ENCODE measurements around the gene TRRAP.

Gene TRRAP

DNA sequence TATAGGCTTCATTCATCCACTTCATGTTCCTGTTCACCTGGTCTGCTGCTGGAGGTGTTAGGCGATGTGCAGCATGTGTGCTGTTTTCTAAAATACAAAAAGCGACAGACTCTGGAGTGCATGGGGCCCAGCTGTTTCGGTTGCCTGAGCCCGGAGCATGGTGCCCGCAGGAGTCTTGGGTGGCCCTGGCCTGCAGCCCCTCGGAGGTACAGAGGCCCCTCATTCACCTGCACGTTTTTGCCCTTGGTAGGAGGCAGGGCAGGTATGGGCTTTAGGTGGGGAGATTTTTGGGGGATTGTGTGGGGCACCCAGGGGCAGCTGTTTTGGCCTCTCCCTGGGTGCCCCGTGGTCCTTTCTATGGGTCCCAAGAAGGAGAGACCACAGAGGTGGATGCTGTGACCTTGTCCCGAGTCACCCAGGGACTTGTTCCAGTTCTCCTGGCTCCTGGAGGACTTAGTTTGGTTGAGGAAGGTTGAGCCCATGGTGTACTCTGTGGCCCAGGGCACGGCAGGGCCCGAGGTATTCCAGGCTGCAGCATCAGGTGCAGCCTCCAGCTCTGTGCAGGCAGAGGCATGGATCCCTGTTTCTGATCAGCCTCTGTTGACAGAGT lies 130.7 kb downstream of the TRRAP start:
- no peak for DNase-seq

DNA sequence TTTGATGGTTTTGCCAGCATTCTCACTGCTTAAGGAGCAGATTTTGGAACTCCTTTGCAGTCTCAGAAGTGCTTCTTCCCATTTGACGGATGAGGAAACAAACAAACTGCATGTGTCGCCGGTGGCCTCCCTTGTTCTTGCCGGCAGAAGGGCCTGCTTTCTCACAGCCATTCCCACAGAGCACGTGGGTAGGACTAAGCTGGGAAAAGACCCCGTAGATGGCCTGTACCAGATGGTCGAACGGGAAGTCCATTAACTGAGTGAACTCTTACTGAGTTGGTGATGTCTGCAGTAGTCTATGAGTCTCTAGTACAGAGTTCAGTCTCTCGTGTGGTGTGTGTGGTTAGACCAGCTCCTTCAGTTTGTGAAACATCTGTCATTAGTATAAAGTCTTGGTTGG lies 131.9 kb downstream of the TRRAP start:
- no peak for DNase-seq

DNA sequence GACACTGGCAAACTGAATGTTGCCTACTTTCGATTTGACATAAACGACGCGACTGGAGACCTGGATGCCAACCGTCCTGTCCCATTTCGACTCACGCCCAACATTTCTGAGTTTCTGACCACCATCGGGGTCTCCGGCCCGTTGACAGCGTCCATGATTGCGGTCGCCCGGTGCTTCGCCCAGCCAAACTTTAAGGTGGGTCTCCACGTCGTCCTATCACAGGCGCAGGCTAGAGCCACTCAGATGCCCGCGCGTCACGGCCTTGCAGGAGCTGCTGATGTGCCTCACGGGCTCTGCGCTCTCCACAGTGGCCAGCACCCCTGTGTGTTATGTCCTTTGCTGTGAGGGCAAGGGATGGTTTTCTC lies 133.0 kb downstream of the TRRAP start:
- no peak for DNase-seq

DNA sequence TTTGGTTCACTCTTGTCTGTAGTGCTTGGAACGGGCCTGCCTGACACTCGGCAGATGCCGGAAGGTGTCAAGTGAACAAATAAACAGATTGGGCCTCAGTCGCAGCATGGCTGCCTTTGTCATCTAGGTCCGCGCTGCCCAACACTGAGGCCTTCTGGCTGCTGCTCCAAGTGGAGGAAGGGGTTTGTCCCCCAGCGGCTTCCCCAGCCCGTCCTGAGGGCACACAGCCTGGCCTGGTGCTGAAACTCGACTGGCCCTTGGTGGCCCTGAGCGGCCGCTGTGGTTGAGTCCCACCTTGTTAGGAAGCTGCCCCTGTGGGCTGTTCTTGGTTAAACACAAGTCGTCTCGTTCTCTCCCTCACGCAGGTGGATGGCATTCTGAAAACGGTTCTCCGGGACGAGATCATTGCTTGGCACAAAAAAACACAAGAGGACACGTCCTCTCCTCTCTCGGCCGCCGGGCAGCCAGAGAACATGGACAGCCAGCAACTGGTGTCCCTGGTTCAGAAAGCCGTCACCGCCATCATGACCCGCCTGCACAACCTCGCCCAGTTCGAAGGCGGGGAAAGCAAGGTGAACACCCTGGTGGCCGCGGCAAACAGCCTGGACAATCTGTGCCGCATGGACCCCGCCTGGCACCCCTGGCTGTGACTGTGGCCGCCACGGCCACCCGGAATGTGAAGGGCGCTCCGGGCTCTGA lies 133.5 kb downstream of the TRRAP start:
- no peak for DNase-seq

DNA sequence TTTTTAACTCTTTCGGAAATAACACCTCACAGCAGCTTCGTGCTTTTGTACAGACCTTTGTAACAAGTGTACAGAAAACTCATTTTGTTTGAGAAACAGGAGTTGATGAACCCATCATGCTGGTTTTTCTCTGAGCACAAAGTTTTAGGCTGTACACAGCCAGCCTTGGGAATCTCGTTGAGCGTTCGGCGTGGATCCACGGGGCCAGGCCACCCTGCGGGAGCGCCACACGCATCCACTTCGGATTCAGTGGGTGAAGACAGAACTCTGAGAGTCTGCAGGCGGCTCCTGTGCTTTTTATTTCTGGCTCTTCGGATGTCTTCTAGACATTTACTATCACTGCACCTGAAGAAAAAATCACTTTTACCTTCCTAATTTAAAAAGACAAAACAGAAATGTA lies 134.4 kb downstream of the TRRAP start:
- DNase-seq, result no peak

DNA sequence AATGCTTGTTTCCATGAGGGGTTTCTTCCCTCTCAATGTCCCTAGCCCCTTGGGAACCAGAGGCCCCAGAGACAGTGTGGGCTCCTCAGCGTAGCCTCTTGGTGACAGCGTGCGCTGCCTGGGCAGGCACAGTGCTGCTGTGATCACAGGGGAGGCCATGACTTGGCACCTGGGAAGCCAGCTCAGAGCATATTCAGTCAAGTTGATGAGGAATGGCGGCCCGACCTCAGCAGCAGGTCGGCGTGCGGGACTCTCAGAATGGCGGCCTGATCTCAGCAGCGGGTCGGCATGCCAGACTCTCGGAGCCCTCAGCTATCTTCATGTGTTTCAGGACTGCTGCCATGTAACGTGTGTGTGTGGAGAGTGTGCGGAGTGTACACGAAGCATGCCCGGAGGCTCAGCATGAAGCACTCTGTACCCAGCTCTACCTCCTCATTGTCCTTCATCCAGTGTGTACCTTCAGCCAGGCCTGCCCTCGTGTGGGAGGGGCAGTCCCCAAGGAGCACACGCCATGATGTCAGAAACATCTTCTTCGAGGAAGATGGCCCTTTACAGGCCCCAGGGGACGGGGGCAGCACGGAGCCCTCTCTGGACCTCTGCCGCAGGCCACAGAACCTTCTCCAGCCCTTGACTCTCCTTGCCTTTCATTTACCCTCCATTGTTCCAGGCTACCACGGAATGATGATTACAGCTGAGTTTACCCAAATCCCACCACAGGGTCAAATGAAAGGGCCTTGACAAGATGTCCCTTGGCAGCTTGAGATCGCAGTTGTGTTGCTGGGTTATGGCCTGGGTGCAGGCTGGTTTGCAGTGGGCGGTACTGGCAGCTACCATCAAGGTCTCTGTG lies 135.2 kb downstream of the TRRAP start:
- DNase-seq, result no peak

DNA sequence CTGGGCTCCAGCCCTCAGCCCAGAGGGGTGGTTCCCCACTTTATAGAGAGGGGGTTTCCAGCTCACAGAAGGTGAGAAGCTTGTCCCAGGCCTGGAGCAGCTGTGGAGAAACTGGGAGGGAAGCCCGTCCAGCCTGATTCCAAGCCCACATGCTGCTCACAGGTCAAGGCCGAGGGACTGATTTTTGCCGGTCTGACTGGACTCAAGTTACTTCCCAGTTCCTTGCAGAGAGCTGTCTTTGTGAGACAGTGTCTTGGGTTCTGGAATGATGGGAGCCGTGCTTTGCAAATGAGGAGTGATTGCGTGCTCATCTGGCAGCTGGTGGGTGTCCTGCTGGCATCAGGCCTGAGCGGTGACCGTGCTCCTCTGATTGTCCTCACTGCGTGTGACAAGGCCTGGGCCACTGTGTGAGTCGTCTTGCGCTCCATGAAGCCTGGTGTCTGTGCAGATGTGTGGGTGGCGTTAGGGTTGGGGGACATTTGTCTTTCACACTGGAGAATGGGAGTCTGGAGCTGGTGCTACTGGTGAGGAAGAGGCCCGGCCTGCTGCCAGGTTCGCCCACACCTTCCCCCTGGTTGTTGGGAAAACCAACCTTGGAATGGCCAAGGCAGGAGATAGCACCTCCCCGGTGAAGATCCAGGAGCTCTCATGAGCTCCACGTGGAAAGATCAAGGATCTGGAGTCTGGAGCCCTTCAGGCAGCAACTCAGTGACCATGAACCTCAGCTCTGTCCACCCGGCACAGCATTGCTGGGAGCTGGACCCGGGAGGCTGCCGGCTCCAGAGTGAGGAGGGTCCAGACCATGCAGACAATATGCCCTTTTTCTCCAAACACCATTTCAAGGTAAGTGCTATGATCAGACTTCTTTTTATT lies 136.0 kb downstream of the TRRAP start:
- DNase-seq, result no peak

DNA sequence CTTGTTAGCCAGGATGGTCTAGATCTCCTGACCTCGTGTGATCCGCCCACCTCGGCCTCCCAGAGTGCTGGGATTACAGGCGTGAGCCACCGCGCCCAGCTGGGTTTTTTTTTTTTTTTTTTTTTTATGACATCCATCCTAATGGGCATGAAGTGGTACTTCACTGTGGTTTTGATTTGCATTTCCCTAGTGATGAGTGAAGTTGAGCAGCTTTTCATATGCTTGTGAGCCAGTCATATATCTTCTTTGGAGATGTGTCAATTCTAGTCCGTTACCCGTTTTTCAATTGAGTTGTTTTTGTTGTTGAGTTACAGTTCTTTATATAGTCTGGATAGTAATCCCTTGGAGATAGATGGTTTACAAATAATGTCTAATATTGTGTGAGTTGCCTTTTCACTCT lies 137.9 kb downstream of the TRRAP start:
- DNase-seq, result no peak

DNA sequence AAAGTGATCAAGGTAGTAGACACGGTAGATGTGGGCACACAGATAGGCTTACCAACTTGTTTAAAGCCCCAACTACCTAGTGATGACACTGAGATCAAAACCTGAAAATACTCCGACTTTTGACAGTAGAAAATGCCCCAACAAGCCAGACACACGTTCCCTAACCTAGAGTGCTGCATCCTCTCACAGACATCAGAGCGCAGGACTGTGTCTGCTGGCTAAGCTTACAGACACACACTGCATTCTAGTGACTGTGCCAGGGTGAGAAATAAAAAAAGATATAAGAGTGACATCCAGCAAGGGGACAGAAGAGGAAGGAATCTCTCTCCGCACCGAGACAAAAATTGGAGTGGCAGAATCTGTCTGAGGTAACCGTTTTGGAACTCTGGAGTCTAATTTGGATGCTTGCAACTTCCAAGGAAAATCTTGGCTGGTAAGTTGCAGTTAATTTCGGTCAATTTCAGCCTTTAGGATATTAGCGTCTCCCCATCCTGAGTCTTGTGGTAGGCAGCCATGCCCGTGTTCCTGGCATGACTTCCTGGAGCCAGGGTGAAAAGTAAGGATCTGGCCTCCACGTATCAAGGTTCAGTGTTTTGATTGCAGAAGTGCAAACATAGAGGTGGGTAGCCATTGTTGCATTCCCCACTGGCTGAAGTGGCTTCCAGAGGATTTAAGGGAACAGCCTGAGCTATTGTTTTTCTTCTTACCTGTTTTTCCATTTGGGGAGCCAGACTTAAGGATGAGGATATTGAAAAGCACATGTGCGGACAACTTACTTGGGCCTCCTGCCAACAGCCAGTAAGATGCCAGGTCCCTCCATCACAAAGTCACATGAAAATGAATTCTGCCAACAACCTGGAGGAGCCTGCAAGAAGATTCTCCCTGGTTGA lies 141.4 kb downstream of the TRRAP start:
- no peak for DNase-seq

DNA sequence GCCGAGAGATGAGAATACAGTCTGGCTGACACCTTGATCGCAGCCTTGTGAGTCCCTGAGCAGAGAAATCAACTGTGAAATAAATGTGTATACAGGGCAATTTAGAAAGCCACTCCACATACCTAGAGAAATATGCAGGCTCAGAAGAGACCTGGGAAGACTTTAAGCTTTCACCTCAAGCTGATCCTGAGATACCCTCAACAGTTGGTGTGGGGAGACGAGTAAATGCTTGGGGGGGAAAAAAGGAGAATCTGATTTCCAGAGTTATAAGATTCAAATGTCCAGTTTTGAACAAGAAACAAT lies 142.0 kb downstream of the TRRAP start:
- no peak for DNase-seq

DNA sequence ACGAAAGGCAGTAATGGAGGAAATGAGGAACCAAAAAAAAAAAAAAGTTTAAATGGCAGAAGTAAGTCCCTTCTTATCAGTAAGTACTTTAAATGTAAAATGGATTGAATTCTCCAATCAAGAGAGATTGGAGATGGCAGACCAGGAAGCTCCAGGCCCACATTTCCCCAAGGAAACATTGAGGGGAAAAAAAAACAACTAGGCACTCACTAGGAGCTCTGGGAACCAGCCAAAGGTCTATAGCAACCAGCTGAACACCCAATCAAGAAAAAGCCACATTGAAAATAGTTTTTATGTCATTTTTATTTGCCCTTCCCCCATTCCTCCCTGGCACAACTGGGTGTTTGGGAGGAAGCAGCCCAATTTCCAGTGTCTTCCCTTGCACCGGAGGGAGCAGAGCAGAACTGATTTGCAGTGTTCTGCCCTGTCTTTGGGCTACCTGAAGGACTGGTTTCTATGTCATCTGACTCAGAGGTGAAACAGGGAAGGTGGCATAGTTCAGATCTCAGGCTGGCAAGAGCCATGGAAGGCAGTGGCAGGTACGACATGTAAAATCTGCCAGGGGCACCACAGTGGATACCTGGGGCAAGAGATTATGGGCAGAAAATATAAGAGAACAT lies 143.7 kb downstream of the TRRAP start:
- no peak for DNase-seq

DNA sequence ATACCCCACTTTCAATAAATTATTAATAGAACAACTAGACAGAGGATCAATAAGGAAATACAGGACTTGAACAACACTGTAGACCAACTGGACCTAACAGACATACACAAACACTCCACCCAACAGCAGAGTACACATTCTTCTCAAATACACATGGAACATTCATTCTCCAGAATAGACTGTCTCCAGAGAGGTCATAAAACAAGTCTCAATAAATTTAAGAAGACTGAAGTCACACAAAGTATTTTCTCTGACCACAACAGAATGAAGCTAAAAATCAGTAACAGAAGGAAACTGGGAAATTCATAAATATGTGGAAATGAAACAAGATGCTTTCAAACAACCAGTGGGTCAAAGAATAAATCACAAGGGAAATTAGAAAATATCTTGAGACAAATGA lies 145.7 kb downstream of the TRRAP start:
- DNase-seq, result no peak

DNA sequence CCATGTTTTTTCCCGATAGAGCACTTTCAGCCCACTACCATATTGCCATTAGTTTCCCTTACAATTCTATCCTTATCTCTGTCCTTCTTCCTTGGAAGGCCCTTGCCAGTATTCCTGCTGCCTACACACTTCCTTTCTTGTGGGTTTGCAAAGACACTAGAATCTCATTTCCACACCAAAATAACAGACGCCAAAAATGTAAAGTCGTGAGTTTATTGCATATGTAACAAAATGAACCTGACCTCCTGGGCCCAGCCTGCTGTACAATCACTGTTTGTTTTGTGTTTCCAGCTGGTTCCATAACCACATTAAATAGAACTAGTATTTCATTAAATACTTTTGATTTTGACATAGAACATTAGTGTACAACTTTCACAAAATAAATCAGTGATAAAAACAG lies 148.9 kb downstream of the TRRAP start:
- DNase-seq, result no peak

DNA sequence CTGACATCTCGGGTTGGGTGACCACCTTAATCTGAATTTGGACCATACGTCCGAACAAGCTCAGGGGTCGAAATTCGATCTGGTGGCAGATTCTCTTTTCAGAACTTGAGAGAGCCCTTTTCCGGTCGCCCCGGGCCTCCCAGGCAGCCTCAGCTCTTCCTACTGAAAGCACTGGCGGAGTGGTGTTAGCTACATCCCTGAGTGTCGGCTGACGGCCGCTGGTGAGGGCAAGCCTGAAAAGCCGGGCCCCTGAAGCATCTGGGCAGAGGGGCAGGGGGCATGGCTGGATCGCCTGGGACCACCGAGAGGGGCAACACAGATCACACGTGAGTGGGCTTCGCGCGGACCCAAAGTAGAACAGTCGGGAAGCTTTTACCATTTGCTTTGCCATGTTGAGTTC lies 149.5 kb downstream of the TRRAP start:
- no peak for DNase-seq

DNA sequence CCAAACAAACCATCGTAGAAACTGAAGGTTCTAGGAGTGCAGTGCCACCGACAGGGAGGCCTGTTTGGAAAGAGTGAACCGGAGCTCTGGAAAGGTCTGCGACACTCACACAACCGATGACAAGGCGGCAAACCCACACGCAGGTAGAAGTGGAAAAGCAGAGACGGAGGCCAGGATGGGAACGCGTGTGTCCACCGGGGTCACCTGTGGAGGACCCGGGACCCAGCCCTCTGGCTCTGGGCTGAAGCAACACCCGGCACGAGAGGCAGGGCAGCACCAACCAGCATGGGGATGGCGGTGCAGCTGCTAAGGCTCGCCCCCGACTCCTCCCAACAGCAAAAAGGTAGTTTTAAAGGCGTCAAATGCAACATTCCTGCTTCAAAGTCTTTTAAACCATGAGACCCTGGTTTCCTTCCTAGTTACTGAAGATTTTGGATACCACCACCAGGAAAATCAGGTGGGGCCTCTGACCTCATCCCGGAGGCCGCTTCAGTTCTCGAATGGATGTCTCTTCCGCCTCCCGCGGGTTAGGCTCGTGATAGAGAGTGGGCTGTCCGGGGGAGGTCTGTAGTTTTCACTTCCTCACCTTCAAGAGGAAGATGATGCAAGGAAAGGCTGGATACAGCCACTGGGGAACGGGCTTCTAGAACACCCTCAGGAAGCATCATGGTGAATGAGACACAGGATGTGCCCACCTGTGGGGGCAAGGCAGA lies 150.1 kb downstream of the TRRAP start:
- no peak for DNase-seq

DNA sequence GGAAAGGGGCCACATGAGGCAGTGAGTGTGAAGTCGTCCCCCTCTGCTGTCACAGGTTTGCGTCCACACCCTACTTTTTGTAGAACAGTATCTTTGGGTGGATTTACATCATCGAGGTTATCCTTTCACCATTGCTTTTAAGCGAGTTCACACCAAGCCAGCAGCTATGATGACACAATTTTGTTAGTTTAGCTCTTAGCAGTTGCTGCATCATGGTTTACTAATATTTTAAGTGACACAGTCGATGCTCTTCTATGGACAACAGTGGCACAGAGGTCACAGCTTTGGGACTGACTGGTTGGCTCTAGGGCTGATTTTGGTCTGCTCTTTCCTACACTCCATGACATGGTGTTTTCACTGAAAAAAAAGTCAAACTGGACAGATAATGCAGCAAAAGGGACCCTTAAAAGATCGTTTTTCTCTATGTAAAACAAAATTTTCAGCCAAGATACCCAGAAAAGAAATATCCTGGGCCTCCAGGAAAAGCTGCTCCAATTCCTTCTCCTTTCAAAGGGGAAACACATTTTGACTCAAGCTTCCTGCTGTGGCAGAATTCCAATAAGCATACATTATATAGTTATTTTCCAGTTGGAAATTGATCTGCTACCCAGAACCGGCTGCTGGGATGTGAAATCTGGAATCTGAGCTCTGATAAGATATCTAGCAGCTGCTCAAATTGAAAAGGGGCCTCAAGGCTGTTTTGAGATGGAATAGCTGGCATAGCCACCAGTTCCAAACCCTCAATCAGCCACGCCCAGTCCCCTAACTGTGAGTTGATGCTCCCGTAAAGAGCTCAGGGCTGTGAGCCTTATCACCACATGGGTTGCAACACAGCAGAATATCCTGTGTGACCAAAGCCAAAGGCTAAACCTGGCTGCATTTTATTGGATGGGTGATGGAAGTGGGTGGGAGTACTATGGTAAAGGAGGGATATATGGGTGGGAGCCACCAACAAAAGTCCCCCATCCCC lies 151.4 kb downstream of the TRRAP start:
- DNase-seq, result no peak

DNA sequence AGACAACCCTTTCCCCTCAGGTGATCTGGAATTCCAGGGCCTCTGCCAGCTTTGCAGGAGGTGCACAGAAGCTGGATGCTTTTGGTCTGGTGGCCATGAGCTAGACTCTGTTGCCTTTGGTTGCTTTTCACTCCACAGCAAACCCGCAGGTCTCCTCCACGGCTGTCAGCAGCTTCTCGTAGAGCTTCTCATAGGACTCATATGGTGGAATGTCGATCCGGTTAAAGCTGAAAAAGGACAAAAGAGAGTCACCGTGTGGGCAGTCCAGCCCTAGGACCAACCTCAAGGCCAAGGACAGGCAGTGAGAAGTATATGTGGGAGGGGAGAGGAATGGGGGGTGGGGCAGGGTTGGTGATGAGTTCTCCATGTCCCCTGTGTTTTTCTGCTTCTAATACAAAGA lies 152.1 kb downstream of the TRRAP start:
- no peak for DNase-seq

DNA sequence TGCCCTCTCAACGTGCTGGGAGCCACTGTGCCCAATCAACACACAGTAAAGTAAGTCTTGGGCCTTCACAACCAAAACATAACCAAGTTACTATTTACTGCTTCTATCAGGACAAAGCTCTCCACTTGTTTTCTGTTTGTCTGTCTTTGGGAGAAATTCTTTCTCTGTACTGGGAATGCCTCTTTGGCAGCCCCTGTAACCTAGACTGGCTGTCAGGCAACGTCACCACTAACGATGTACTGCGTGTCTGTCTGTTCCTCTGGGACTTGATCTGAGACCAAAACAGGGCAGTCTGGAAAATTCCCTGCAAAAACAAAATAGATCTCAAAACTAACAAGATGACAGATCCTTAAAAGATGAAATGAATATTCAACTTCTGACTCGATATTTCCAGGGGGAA lies 152.6 kb downstream of the TRRAP start:
- no peak for DNase-seq

DNA sequence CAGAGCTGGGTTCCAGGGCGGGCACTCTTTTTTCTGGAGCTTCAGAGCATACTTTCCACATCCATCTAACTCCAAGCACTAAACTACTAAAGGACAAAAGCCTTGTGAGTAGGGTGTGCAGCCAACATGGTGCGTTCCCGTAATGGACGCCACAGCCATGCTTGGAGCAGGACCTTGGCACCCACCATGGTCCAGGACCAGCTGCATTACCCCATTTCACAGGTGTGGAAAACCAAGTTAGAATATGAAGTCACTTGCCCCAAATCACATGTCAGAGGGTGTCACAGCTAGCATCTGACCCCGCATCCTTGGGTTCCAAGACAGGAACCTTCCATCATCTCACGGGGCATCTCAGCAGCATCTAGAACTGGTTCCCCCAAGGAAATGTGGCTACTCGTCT lies 153.2 kb downstream of the TRRAP start:
- DNase-seq, result no peak

DNA sequence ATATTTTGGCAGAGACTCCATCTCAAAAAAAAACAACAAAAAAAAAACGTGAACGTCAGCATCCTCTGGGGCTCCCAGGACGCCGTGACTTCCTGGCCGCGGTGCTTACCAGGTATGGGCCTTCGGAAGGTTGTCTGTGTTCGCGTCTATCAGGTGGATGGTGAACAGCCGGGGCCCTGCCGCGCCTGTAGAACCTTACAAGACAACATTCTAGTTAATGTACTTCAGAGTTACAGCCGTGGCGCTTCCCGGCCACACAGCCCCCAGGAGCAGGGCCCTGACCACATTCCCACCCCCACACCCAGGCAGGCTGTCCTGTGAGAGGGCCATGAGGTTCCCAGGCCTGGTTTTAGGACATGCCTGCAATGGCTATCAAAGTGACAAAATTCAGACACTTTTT lies 154.6 kb downstream of the TRRAP start:
- no peak for DNase-seq

Measured in activated gamma-delta T cell (primary cell).